H1 (cell line): Measurements from ENCODE around the gene ID1. TPM values are rescaled to one million over a fixed set of nuclear protein-coding genes. Genes with fewer than 3 reads are reported as not detected.

Source experiments
- CTCF ChIA-PET: fragments of 300-600 bp; sonication (Branson Sonifier 250); formaldehyde crosslinking; loops from one replicate; lab custom pipeline; 2021; ENCODE audit not compliant: partially characterized antibody; lab: Charles Lee
- POLR2A ChIA-PET: fragments of 300-600 bp; sonication (Branson Sonifier 250); formaldehyde crosslinking; loops from one replicate; lab custom pipeline; 2021; ENCODE audit warnings: inconsistent platforms; ENCODE audit not compliant: partially characterized antibody; lab: Charles Lee
- DNase-seq, 2 experiments: peaks; one replicate each; pipeline versions ENCODE4 v3.0.0 to v3.0.0-alpha.2; 2010 to 2022; ENCODE audit warnings: low spot score in 2 of 2, low read depth in 1 of 2, mixed read lengths in 1 of 2
- FAIRE-seq: peaks from 2 replicates; lab custom pipeline; 2011; peaks lifted over from hg19 to GRCh38; lab: Jason Lieb, UNC
- H2AFZ ChIP-seq: 2 replicates; pipeline ENCODE4 v1.8.1; 2012; ENCODE audit warnings: low read length, inconsistent platforms
- H2AK5ac ChIP-seq: 2 replicates; pipeline ENCODE4 v1.6.1; 2013; ENCODE audit warnings: low read depth, low read length
- H2BK120ac ChIP-seq: replicated peaks from 2 replicates; pipeline ENCODE3; 2013; ENCODE audit warnings: low read depth, low read length, inconsistent platforms
- H2BK12ac ChIP-seq: 2 replicates; pipeline ENCODE4 v1.6.1; 2013; ENCODE audit warnings: low read depth, low read length
- H2BK15ac ChIP-seq: 2 replicates; pipeline ENCODE4 v1.6.1; 2013; ENCODE audit warnings: low read length
- H2BK20ac ChIP-seq: 2 replicates; pipeline ENCODE4 v1.6.1; 2013; ENCODE audit warnings: low read length
- H2BK5ac ChIP-seq: 2 replicates; pipeline ENCODE4 v1.6.1; 2013; ENCODE audit warnings: low read depth, low read length
- H3K14ac ChIP-seq: 2 replicates; pipeline ENCODE4 v1.6.1; 2013; ENCODE audit warnings: inconsistent platforms; ENCODE audit not compliant: insufficient read length
- H3K18ac ChIP-seq: 2 replicates; pipeline ENCODE4 v1.6.1; 2013; ENCODE audit warnings: low read length; ENCODE audit errors: extremely low read depth
- H3K23ac ChIP-seq: 2 replicates; pipeline ENCODE4 v1.6.1; 2013; ENCODE audit warnings: inconsistent platforms; ENCODE audit not compliant: insufficient read length
- H3K23me2 ChIP-seq: 2 replicates; pipeline ENCODE4 v1.6.1; 2013; ENCODE audit warnings: low read depth, low read length
- H3K27ac ChIP-seq: 2 replicates; pipeline ENCODE4 v1.6.1; 2011; ENCODE audit warnings: low read depth, low read length, inconsistent platforms
- H3K27me3 ChIP-seq, 4 experiments: replicated peaks in 1 of 4; 1 replicate in 1 of 4; 2 replicates in 3 of 4; pipeline versions ENCODE4 v1.6.1 to v1.8.1; 2011 to 2013; ENCODE audit warnings: low read length in 3 of 4, mild to moderate bottlenecking in 3 of 4, inconsistent platforms in 2 of 4, mixed read lengths in 2 of 4, moderate library complexity in 1 of 4; ENCODE audit not compliant: control insufficient read depth in 3 of 4, insufficient read depth in 3 of 4; ENCODE audit errors: extremely low read depth in 1 of 4
- H3K36me3 ChIP-seq, 4 experiments: 2 replicates each; pipeline versions ENCODE4 v1.6.1 to v1.8.1; 2011 to 2013; ENCODE audit warnings: mild to moderate bottlenecking in 4 of 4, low read length in 3 of 4, moderate library complexity in 2 of 4, control low read depth in 1 of 4, inconsistent platforms in 1 of 4; ENCODE audit not compliant: insufficient read depth in 4 of 4, control insufficient read depth in 2 of 4
- H3K4ac ChIP-seq: replicated peaks from 2 replicates; pipeline ENCODE3; 2013; ENCODE audit warnings: low read length, low read depth, mixed read lengths, inconsistent platforms; ENCODE audit not compliant: insufficient read length
- H3K4me1 ChIP-seq, 4 experiments: replicated peaks in 1 of 4; 1 replicate in 1 of 4; 2 replicates in 3 of 4; pipeline versions ENCODE4 v1.6.1 to v1.8.1; 2011 to 2013; ENCODE audit warnings: low read length in 3 of 4, inconsistent platforms in 2 of 4, mixed read lengths in 1 of 4; ENCODE audit not compliant: insufficient read depth in 4 of 4, control insufficient read depth in 3 of 4
- H3K4me2 ChIP-seq, 2 experiments: 2 replicates each; pipeline versions ENCODE4 v1.6.1 to v1.8.1; 2011 to 2013; ENCODE audit warnings: low read depth in 2 of 2, low read length in 2 of 2, control low read depth in 1 of 2, inconsistent platforms in 1 of 2, mild to moderate bottlenecking in 1 of 2; ENCODE audit not compliant: insufficient read depth in 1 of 2
- H3K4me3 ChIP-seq, 4 experiments: fragments of 200-600, 300-600 bp in 1 of 4; sonication (generic), shearing (Covaris generic), sonication (Bioruptor Twin) in 1 of 4; 2 replicates each; pipeline versions ENCODE4 v1.5.1 to v1.8.1; 2011 to 2016; ENCODE audit warnings: low read length in 4 of 4, low read depth in 3 of 4, control low read depth in 2 of 4, inconsistent platforms in 2 of 4, mild to moderate bottlenecking in 2 of 4, mixed read lengths in 1 of 4, moderate library complexity in 1 of 4; ENCODE audit not compliant: insufficient read depth in 2 of 4; ENCODE audit errors: extremely low read depth in 1 of 4
- H3K56ac ChIP-seq: replicated peaks from 2 replicates; pipeline ENCODE3; 2013; ENCODE audit warnings: low read depth, mild to moderate bottlenecking, mixed read lengths, low read length, inconsistent platforms; ENCODE audit not compliant: insufficient read length
- H3K79me1 ChIP-seq: 2 replicates; pipeline ENCODE4 v1.6.1; 2013; ENCODE audit warnings: low read depth, low read length, control low read depth
- H3K79me2 ChIP-seq, 2 experiments: 2 replicates each; pipeline versions ENCODE4 v1.6.1 to v1.8.1; 2012 to 2013; ENCODE audit warnings: low read length in 2 of 2, mild to moderate bottlenecking in 2 of 2, inconsistent platforms in 1 of 2; ENCODE audit not compliant: insufficient read depth in 2 of 2, control insufficient read depth in 1 of 2
- H3K9ac ChIP-seq, 4 experiments: replicated peaks in 1 of 4; 1 replicate in 1 of 4; 2 replicates in 3 of 4; pipeline versions ENCODE4 v1.6.1 to v1.8.1; 2011 to 2013; ENCODE audit warnings: low read depth in 3 of 4, low read length in 3 of 4, control low read depth in 2 of 4, mild to moderate bottlenecking in 2 of 4, moderate library complexity in 2 of 4, inconsistent platforms in 1 of 4; ENCODE audit errors: extremely low read depth in 1 of 4
- H3K9me3 ChIP-seq, 2 experiments: 2 replicates each; pipeline versions ENCODE4 v1.6.1 to v1.8.1; 2012 to 2013; ENCODE audit warnings: mild to moderate bottlenecking in 2 of 2, moderate library complexity in 2 of 2, control low read depth in 1 of 2, inconsistent platforms in 1 of 2, low read depth in 1 of 2, low read length in 1 of 2, mixed read lengths in 1 of 2; ENCODE audit not compliant: insufficient read depth in 2 of 2
- H4K20me1 ChIP-seq, 2 experiments: replicated peaks in 1 of 2; 2 replicates each; pipeline versions ENCODE3 to v1.8.1; 2011 to 2013; ENCODE audit warnings: inconsistent platforms in 2 of 2, low read length in 2 of 2, mild to moderate bottlenecking in 1 of 2; ENCODE audit not compliant: insufficient read depth in 2 of 2, control insufficient read depth in 1 of 2
- H4K5ac ChIP-seq: 2 replicates; pipeline ENCODE4 v1.6.1; 2013; ENCODE audit warnings: low read length, low read depth, mixed read lengths, inconsistent platforms; ENCODE audit not compliant: insufficient read length
- H4K8ac ChIP-seq: 2 replicates; pipeline ENCODE4 v1.8.0; 2013; ENCODE audit warnings: mild to moderate bottlenecking, moderate library complexity, low read length, inconsistent platforms; ENCODE audit not compliant: insufficient read depth; ENCODE audit errors: extremely low read depth
- H4K91ac ChIP-seq: replicated peaks from 2 replicates; pipeline ENCODE3; 2013; ENCODE audit warnings: low read length, mixed read lengths, inconsistent platforms; ENCODE audit not compliant: insufficient read length
- CHD1 ChIP-seq: IDR thresholded peaks from 2 replicates; pipeline ENCODE4 v1.6.1; 2012; ENCODE audit warnings: low read depth, low read length, improper control_type of control experiment
- POLR2A ChIP-seq, 2 experiments: IDR thresholded peaks; 1 replicate in 1 of 2; 2 replicates in 1 of 2; pipeline ENCODE4 v1.6.1; 2011; ENCODE audit warnings: low read depth in 2 of 2, low read length in 2 of 2, mild to moderate bottlenecking in 2 of 2; ENCODE audit errors: control extremely low read depth in 1 of 2
- TCF12 ChIP-seq: IDR thresholded peaks from 2 replicates; pipeline ENCODE4 v1.6.1; 2011; ENCODE audit warnings: low read depth, mild to moderate bottlenecking, low read length
- WGBS, 2 experiments: shearing (Covaris generic) in 1 of 2; methylation state at CpG; one replicate each; pipeline versions ENCODE4 v1.1.6 to v1.1.7; 2013 to 2015; ENCODE audit warnings: low lambda C conversion rate in 2 of 2, mixed read lengths in 2 of 2, inconsistent platforms in 1 of 2, low coverage in 1 of 2, missing lambda C conversion rate in 1 of 2; ENCODE audit not compliant: insufficient replicate concordance in 2 of 2, insufficient coverage in 1 of 2, insufficient read length in 1 of 2; ENCODE audit errors: extremely low coverage in 1 of 2, missing lambda C conversion rate in 1 of 2; 5-methylcytosine and 5-hydroxymethylcytosine counted together
- polyA plus RNA-seq, 7 experiments: library from polyadenylated mRNA; depleted of rRNA in 3 of 7; stranded (reverse) in 5 of 7; unstranded in 2 of 7; fragments of >200 nt in 5 of 7; fragments of 200-250 nt in 2 of 7; gene quantifications; 1 replicate in 5 of 7; 2 replicates in 1 of 7; 4 replicates in 1 of 7; pipeline versions ENCODE4 v1.2.1 to v1.2.3, GENCODE V29; 2011 to 2013; ENCODE audit warnings: missing spikeins in 2 of 7, mixed read lengths in 2 of 7
- total RNA-seq: library from RNA; stranded (reverse); fragmentation: NEBNext Ultra II Directional; extraction: Animal tissue kit (Norgen Biotek cat#: 25700); gene quantifications from 2 replicates; pipeline ENCODE4 v1.2.1, GENCODE V29; 2021

ID1 gene
- total and polyA plus RNA-seq, 2 of the 8 experiments (the other 6 are each of a cell fraction or from before 2014, with no cell fraction given): 120 to 357 TPM

GRCh38 chr20:31566658-31567379, 38.3 kb upstream of the ID1 start:
- H3K14ac ChIP-seq: no peak overlapping the region
- POLR2A ChIA-PET: interaction anchor here (0.8 to 24.3 kb wide), 8 partner anchors 9 to 639 kb away, joined by 3 to 1033 read pairs (median 5); partner anchors contain the start of gene ID1
- no peak overlapping the region for H3K4ac ChIP-seq
- H3K56ac ChIP-seq: no peak overlapping the region
- peak overlapping the region; percentile 83 for H3K18ac ChIP-seq
- H3K9ac ChIP-seq: no peak overlapping the region
- no peak overlapping the region for H2AK5ac ChIP-seq
- H4K91ac ChIP-seq: peak overlapping the region; percentile 57
- no peak overlapping the region for H2BK20ac ChIP-seq
- peak in 1 of 2 experiments; percentile 15; a peak in 2 of 3 replicates for TF ChIP-seq POLR2A (IDR thresholded peaks at IDR 0.05; ENCODE audit: control extremely low read depth in 1 of 2, low read depth in 2 of 2, low read length in 2 of 2)
- no peak for TF ChIP-seq CHD1
- TF ChIP-seq TCF12: peak; percentile 89; the same call in 1 of the 2 replicates
- TF ChIP-seq, all 59 proteins: peak for 2
- H3K27me3 ChIP-seq: no peaks in the 10 kb centered on the region
- DNase-seq: peak in 1 of 2 experiments; percentile 56
- no peaks in the 10 kb centered on the region for H3K23me2 ChIP-seq
- H3K4me2 ChIP-seq: peak overlapping the region in 1 of 2 experiments; percentile 25; a peak in 1 of 4 replicates
- no peak for FAIRE-seq
- no peak overlapping the region for H4K5ac ChIP-seq
- H3K27ac ChIP-seq: no peak overlapping the region
- H3K79me1 ChIP-seq: no peaks in the 10 kb centered on the region
- peak overlapping the region; percentile 60; the same call in 1 of the 2 replicates for H2BK12ac ChIP-seq
- no peaks in the 10 kb centered on the region for H3K9me3 ChIP-seq
- H3K23ac ChIP-seq: no peak overlapping the region
- peaks cover 9 to 27% (median 16%) of the 10 kb centered on the region in 4 experiments for H3K4me1 ChIP-seq
- no peak overlapping the region for H2BK120ac ChIP-seq
- H4K8ac ChIP-seq: no peak overlapping the region
- H3K79me2 ChIP-seq: no peaks in the 10 kb centered on the region
- 76% methylated on average over 14 of the region's 14 CpGs; no CpG with 5 or more reads in 1 of the 2 experiments for WGBS, 2 experiments
- peaks cover 0 to 1% of the 10 kb centered on the region in 2 experiments for H4K20me1 ChIP-seq
- H2BK5ac ChIP-seq: peak overlapping the region; percentile 81
- no peak overlapping the region for H3K4me3 ChIP-seq
- CTCF ChIA-PET: interaction anchor here (0.6 to 30.5 kb wide), 11 partner anchors 9 to 177 kb away, joined by 3 to 1559 read pairs (median 8); partner anchors contain the start of gene ID1
- H2BK15ac ChIP-seq: no peak overlapping the region
- H2AFZ ChIP-seq: no peak overlapping the region
- H3K36me3 ChIP-seq: peaks cover 13 to 42% (median 26%) of the 10 kb centered on the region in 4 experiments
